Amygdala (tissue), 56 donors: ENCODE results near the gene ERC1.

Experiments
- DNase-seq, 56 donors: peaks; one replicate each; lab custom pipeline; 2025; lab: John Stamatoyannopoulos, UW

ERC1 gene

GRCh38 chr12:1518591-1519516, 527.8 kb downstream of the ERC1 start:
- DNase-seq, result no peak

- DNase-seq, result no peak
Measured at GRCh38 chr12:1519642-1520041, 528.6 kb downstream of the ERC1 start.

- DNase-seq, result no peak
Measured at GRCh38 chr12:1523046-1523445, 532.0 kb downstream of the ERC1 start.

GRCh38 chr12:1523558-1524050, 532.6 kb downstream of the ERC1 start:
- no peak for DNase-seq

- no peak for DNase-seq
Measured at GRCh38 chr12:1525858-1526257, 534.8 kb downstream of the ERC1 start.

GRCh38 chr12:1527789-1528188, 536.8 kb downstream of the ERC1 start:
- no peak for DNase-seq

- no peak for DNase-seq
Measured at GRCh38 chr12:1528791-1529190, 537.8 kb downstream of the ERC1 start.

GRCh38 chr12:1529228-1529861, 538.3 kb downstream of the ERC1 start:
- no peak for DNase-seq

- no peak for DNase-seq
Measured at GRCh38 chr12:1529862-1530591, 539.0 kb downstream of the ERC1 start.

GRCh38 chr12:1530592-1531152, 539.6 kb downstream of the ERC1 start:
- DNase-seq, result no peak

- DNase-seq, result no peak
Measured at GRCh38 chr12:1531153-1531653, 540.2 kb downstream of the ERC1 start.

GRCh38 chr12:1531654-1532374, 540.8 kb downstream of the ERC1 start:
- no peak for DNase-seq

- no peak for DNase-seq
Measured at GRCh38 chr12:1532375-1533165, 541.5 kb downstream of the ERC1 start.

GRCh38 chr12:1533205-1533601, 542.2 kb downstream of the ERC1 start:
- DNase-seq, result no peak

GRCh38 chr12:1533602-1534304, 542.7 kb downstream of the ERC1 start:
- no peak for DNase-seq

- DNase-seq, result no peak
Measured at GRCh38 chr12:1534748-1535147, 543.7 kb downstream of the ERC1 start.

GRCh38 chr12:1536817-1537216, 545.8 kb downstream of the ERC1 start:
- DNase-seq, result no peak

GRCh38 chr12:1539135-1539534, 548.1 kb downstream of the ERC1 start:
- no peak for DNase-seq
